SU-DHL-6 (cell line): ENCODE results near the gene SNX4.
"Not testable (repeated sequence)": the region's sequence is repeated elsewhere in the genome, so short reads cannot be mapped to it uniquely, and the experiment has no call there.

Experiments
- H2AFZ ChIP-seq: fragments of 200-600 bp; sonication (generic); 2 replicates; pipeline ENCODE4 v1.6.1; 2014; ENCODE audit warnings: low read depth, mild to moderate bottlenecking, moderate library complexity, mixed read lengths, antibody characterized with exemption, low read length; ENCODE audit not compliant: severe bottlenecking
- H3F3A ChIP-seq: fragments of 200-600 bp; shearing (Covaris generic); 2 replicates; pipeline ENCODE4 v1.6.0; 2016; ENCODE audit warnings: antibody characterized with exemption, mild to moderate bottlenecking; ENCODE audit not compliant: insufficient read depth
- H3K27ac ChIP-seq: fragments of 200-600 bp; sonication (generic); 2 replicates; pipeline ENCODE4 v1.5.1; 2016; ENCODE audit warnings: low read depth, mild to moderate bottlenecking, low read length, moderate library complexity, mixed read lengths
- H3K27me3 ChIP-seq: fragments of 200-600 bp; sonication (generic), shearing (Covaris generic); 2 replicates; pipeline ENCODE4 v1.6.0; 2014; ENCODE audit warnings: mild to moderate bottlenecking, low read length
- H3K36me3 ChIP-seq: fragments of 200-600 bp; sonication (generic); 2 replicates; pipeline ENCODE4 v1.6.1; 2014; ENCODE audit warnings: mild to moderate bottlenecking, low read length, mixed read lengths
- H3K4me2 ChIP-seq: fragments of 300-600, 200-600 bp; shearing (Covaris generic), sonication (generic); 2 replicates; pipeline ENCODE4 v1.6.0; 2014; ENCODE audit warnings: low read length, low read depth, mild to moderate bottlenecking; ENCODE audit not compliant: poor library complexity, severe bottlenecking
- H3K4me3 ChIP-seq: fragments of 200-600 bp; sonication (generic); 2 replicates; pipeline ENCODE4 v1.5.1; 2014; ENCODE audit warnings: antibody characterized with exemption, low read length, mild to moderate bottlenecking, mixed read lengths; ENCODE audit not compliant: insufficient read depth, poor library complexity, severe bottlenecking
- H3K79me2 ChIP-seq: fragments of 200-600 bp; sonication (generic); 2 replicates; pipeline ENCODE4 v1.6.1; 2014; ENCODE audit warnings: mild to moderate bottlenecking, low read length, moderate library complexity; ENCODE audit not compliant: insufficient read depth
- H3K9ac ChIP-seq: fragments of 200-600 bp; sonication (generic); 2 replicates; pipeline ENCODE4 v1.7.0; 2014; ENCODE audit warnings: mild to moderate bottlenecking, low read length
- H3K9me2 ChIP-seq: fragments of 200-600 bp; sonication (generic); replicated peaks from 2 replicates; pipeline ENCODE4 v1.6.1; 2014; ENCODE audit warnings: low read length; ENCODE audit not compliant: insufficient read depth
- H3K9me3 ChIP-seq: fragments of 200-600 bp; sonication (generic); 2 replicates; pipeline ENCODE4 v1.6.1; 2014; ENCODE audit warnings: low read length, mixed read lengths; ENCODE audit not compliant: insufficient read depth
- H4K20me1 ChIP-seq: fragments of 200-600 bp; sonication (generic); 2 replicates; pipeline ENCODE4 v1.6.1; 2014; ENCODE audit warnings: low read depth, mild to moderate bottlenecking, antibody characterized with exemption, low read length, moderate library complexity, mixed read lengths
- CTCF ChIP-seq: fragments of 200-600 bp; sonication (generic); IDR thresholded peaks from one replicate; pipeline ENCODE4 v1.5.1; 2017; ENCODE audit warnings: antibody characterized with exemption, mild to moderate bottlenecking, low read length, moderate library complexity; ENCODE audit not compliant: insufficient read depth, poor library complexity, severe bottlenecking
- EZH2phosphoT487 ChIP-seq: fragments of 200-600 bp; sonication (generic), shearing (Covaris generic); conservative IDR thresholded peaks from 2 replicates; pipeline ENCODE4 v1.6.1; 2018; ENCODE audit warnings: mild to moderate bottlenecking, antibody characterized with exemption, low read length, moderate library complexity, mixed read lengths

The SNX4 gene

GRCh38 chr3:125481786-125482185 lies 38.2 kb downstream of the SNX4 start:
- Histone ChIP-seq H3K79me2 (no peaks in the 10 kb centered on the region), H3F3A (no peaks in the 10 kb centered on the region), H3K9me2 (no peaks in the 10 kb centered on the region), H3K9ac (no peak overlapping the region), H3K4me2 (no peak overlapping the region), H4K20me1 (no peaks in the 10 kb centered on the region), H3K27ac (no peak overlapping the region), H3K4me3 (no peak overlapping the region), H3K36me3 (0 out of 2 replicates have a peak, but pooled peaks cover 5% of the 10 kb centered on the region), H3K27me3 (no peaks in the 10 kb centered on the region), H3K9me3 (no peaks in the 10 kb centered on the region), H2AFZ (no peak overlapping the region)
- no peak for TF ChIP-seq CTCF
- TF ChIP-seq EZH2phosphoT487: no peak

- not testable (repeated sequence) for H2AFZ ChIP-seq, H3K4me2 ChIP-seq, H3F3A ChIP-seq, H3K4me3 ChIP-seq, H3K9ac ChIP-seq, H3K9me3 ChIP-seq, H3K27me3 ChIP-seq, H3K79me2 ChIP-seq, H3K36me3 ChIP-seq, H4K20me1 ChIP-seq, H3K27ac ChIP-seq, H3K9me2 ChIP-seq
Measured at GRCh38 chr3:125481375-125481759, 38.6 kb downstream of the SNX4 start.

GRCh38 chr3:125480656-125481374 lies 39.2 kb downstream of the SNX4 start:
- H3K27me3 ChIP-seq: no peaks in the 10 kb centered on the region
- no peak overlapping the region for H3K4me3 ChIP-seq
- no peak overlapping the region for H3K9ac ChIP-seq
- no peaks in the 10 kb centered on the region for H4K20me1 ChIP-seq
- H3K9me2 ChIP-seq: no peaks in the 10 kb centered on the region
- H3K9me3 ChIP-seq: no peaks in the 10 kb centered on the region
- no peaks in the 10 kb centered on the region for H3K79me2 ChIP-seq
- H3K4me2 ChIP-seq: no peak overlapping the region
- TF ChIP-seq EZH2phosphoT487 (no peak), CTCF (no peak)
- H3K27ac ChIP-seq: no peak overlapping the region
- no peaks in the 10 kb centered on the region for H3F3A ChIP-seq
- 0 out of 2 replicates have a peak, but pooled peaks cover 8% of the 10 kb centered on the region for H3K36me3 ChIP-seq
- no peak overlapping the region for H2AFZ ChIP-seq

GRCh38 chr3:125479091-125479490 lies 40.9 kb downstream of the SNX4 start:
- TF ChIP-seq CTCF (no peak), EZH2phosphoT487 (no peak)
- H3K79me2 ChIP-seq: no peaks in the 10 kb centered on the region
- H3K9me3 ChIP-seq: no peaks in the 10 kb centered on the region
- no peaks in the 10 kb centered on the region for H4K20me1 ChIP-seq
- H3K9me2 ChIP-seq: no peaks in the 10 kb centered on the region
- no peak overlapping the region for H3K4me2 ChIP-seq
- no peaks in the 10 kb centered on the region for H3K27me3 ChIP-seq
- no peak overlapping the region for H3K4me3 ChIP-seq
- no peak overlapping the region for H3K27ac ChIP-seq
- H3F3A ChIP-seq: no peaks in the 10 kb centered on the region
- no peak overlapping the region for H2AFZ ChIP-seq
- 0 out of 2 replicates have a peak, but pooled peaks cover 8% of the 10 kb centered on the region for H3K36me3 ChIP-seq
- H3K9ac ChIP-seq: no peak overlapping the region
